Naive thymus-derived CD8-positive, alpha-beta T cell (primary cell): ENCODE data around the gene EYA4. TPM values are rescaled to one million over a fixed set of nuclear protein-coding genes. Genes with fewer than 3 reads are reported as not detected.

Experiments
- ATAC-seq, 2 donors: fragments of 150-1000 bp; cut with Tn5 transposase in 1 of 2; sonication (Bioruptor Pico), chemical (Tn5 transposase) in 1 of 2; 1 replicate in 1 of 2; 2 replicates in 1 of 2; pipeline ENCODE4 v1.10.0; 2021; ENCODE audit warnings: mild to moderate bottlenecking in 2 of 2, moderate library complexity in 2 of 2
- POLR2A ChIA-PET: fragments of 350-600 bp; sonication (Branson Sonifier 250); formaldehyde crosslinking; loops from one replicate; lab custom pipeline; 2021; ENCODE audit warnings: antibody characterized with exemption; lab: Charles Lee
- DNase-seq, 10 donors: peaks; one replicate each; pipeline versions ENCODE4 v3.0.0 to v3.0.0-alpha.2; 2020 to 2022
- H3K27ac Mint-ChIP-seq, 10 donors: one replicate each; pipeline ENCODE4 v1.8.0; 2020 to 2022; ENCODE audit warnings: mild to moderate bottlenecking in 10 of 10, mixed read lengths in 10 of 10, moderate library complexity in 4 of 10, inconsistent platforms in 1 of 10
- H3K27me3 Mint-ChIP-seq, 5 donors: one replicate each; pipeline ENCODE4 v1.8.0; 2021 to 2022; ENCODE audit warnings: mixed read lengths in 5 of 5
- H3K36me3 Mint-ChIP-seq, 3 donors: one replicate each; pipeline ENCODE4 v1.8.0; 2020 to 2022; ENCODE audit warnings: mixed read lengths in 3 of 3, mild to moderate bottlenecking in 2 of 3, inconsistent platforms in 1 of 3
- H3K4me1 Mint-ChIP-seq, 4 donors: one replicate each; pipeline ENCODE4 v1.8.0; 2021 to 2022; ENCODE audit warnings: mixed read lengths in 4 of 4
- H3K4me3 Mint-ChIP-seq, 10 donors: one replicate each; pipeline ENCODE4 v1.8.0; 2020 to 2022; ENCODE audit warnings: mild to moderate bottlenecking in 10 of 10, mixed read lengths in 10 of 10, moderate library complexity in 6 of 10, inconsistent platforms in 1 of 10
- H3K9me3 Mint-ChIP-seq, 9 donors: one replicate each; pipeline ENCODE4 v1.8.0; 2020 to 2022; ENCODE audit warnings: mixed read lengths in 9 of 9, mild to moderate bottlenecking in 3 of 9, inconsistent platforms in 1 of 9, moderate library complexity in 1 of 9
- polyA plus RNA-seq, 3 donors: library from polyadenylated mRNA; unstranded; fragments of 300-500 nt; fragmentation: Illumina TruSeq; gene quantifications; one replicate each; pipeline ENCODE4 v1.2.3, GENCODE V29; 2021
- total RNA-seq, 8 experiments: library from RNA in 2 of 8; stranded (reverse) in 2 of 8; gene quantifications; one replicate each; pipeline ENCODE4 v1.2.3 and lab custom pipeline; 2021 to 2026

EYA4 gene
- total and polyA plus RNA-seq, 5 experiments from 2014 or later: not detected

DNA sequence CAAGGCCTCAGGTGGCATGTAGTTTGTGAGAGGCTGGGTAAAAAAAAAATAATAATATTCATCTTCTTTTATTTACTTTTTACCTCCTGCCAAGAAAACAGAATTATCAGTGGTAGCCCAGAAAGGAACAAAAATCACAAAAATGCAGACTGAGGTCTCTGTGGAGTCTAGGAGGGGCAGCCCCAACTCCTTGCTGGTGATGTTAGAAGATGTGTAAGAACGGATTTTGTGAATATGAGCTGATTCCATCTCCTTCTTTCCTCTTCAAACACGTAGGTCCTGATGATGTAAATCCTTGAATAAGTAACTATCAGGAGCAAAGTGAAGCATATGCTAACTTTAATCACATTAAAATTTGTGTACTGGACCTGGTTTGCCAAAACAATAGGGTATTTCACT, 226.8 kb downstream of the EYA4 start:
- ATAC-seq (no peak), DNase-seq (no peak)
- Mint-ChIP-seq H3K36me3 (no peaks in the 10 kb centered on the region), H3K4me1 (no peaks in the 10 kb centered on the region), H3K9me3 (peaks cover 0 to 13% (median 0%) of the 10 kb centered on the region in 9 donors), H3K27ac (no peak overlapping the region), H3K27me3 (peaks cover 2 to 11% (median 3%) of the 10 kb centered on the region in 5 donors), H3K4me3 (no peak overlapping the region)
- POLR2A ChIA-PET: no interaction called here

DNA sequence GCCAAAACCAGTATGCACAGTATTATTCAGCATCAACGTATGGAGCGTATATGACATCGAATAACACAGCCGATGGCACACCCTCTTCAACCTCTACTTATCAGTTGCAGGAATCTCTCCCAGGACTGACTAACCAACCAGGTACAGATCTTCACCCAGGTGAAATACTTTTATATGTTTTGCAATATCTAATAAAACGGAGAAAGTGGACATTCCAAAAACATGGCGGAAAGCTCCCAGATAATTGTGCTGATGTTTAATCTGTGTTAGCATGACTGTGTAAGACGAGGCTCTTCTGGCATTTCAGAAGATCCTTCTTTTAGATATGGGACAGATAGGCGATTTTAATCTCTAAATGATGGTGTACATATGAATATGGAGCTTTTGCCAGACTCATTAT, 227.4 kb downstream of the EYA4 start:
- peaks cover 2 to 11% (median 3%) of the 10 kb centered on the region in 5 donors for H3K27me3 Mint-ChIP-seq
- no peak overlapping the region for H3K27ac Mint-ChIP-seq
- ATAC-seq: no peak
- POLR2A ChIA-PET: no interaction called here
- peaks cover 0 to 13% (median 0%) of the 10 kb centered on the region in 9 donors for H3K9me3 Mint-ChIP-seq
- H3K4me3 Mint-ChIP-seq: no peak overlapping the region
- no peaks in the 10 kb centered on the region for H3K36me3 Mint-ChIP-seq
- DNase-seq: no peak
- H3K4me1 Mint-ChIP-seq: no peaks in the 10 kb centered on the region

DNA sequence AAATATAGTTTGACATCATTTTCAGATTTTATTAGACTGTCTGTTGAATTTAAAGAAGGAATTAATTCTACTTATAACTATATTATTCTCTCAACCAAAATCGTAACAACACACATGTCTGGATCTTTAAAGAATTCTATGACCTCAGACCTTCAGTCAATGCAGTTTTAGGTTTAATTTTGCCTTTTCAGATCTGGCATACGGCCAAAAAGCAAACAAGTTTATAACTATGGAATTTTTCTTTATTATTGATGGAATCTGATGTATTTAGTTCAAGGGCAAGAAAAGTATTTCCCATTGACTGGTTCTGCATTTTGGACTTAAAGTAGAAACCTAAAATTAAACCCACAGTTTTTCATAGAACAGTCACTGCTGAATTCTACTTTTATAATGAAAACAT, 233.4 kb downstream of the EYA4 start:
- no peak for DNase-seq
- POLR2A ChIA-PET: no interaction called here
- H3K27ac Mint-ChIP-seq: no peak overlapping the region
- no peaks in the 10 kb centered on the region for H3K4me1 Mint-ChIP-seq
- peaks cover 0 to 2% (median 0%) of the 10 kb centered on the region in 9 donors for H3K9me3 Mint-ChIP-seq
- no peak for ATAC-seq
- no peaks in the 10 kb centered on the region for H3K27me3 Mint-ChIP-seq
- H3K4me3 Mint-ChIP-seq: no peak overlapping the region
- no peaks in the 10 kb centered on the region for H3K36me3 Mint-ChIP-seq

DNA sequence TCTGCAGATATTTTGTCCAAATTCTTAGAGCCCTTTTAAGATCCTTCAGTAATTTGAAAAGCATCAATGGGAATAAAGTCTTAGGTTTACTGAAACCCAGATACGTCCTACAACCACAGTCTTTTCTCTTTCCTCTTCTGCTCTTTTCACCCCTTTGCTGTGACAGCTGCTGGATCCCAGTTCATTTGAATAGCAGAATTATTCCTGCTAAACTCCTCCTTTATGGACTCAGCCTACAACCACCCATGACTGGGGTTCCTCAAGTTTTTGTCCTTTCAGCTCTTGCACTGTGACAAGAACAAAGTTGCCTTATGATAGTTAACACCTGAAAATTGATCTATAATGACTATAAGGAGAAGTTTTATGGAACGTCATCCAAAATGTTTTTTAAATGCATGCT, 237.5 kb downstream of the EYA4 start:
- Mint-ChIP-seq H3K9me3 (peaks cover 0 to 2% (median 0%) of the 10 kb centered on the region in 9 donors), H3K27ac (no peak overlapping the region), H3K36me3 (no peaks in the 10 kb centered on the region), H3K4me1 (no peaks in the 10 kb centered on the region), H3K4me3 (no peak overlapping the region), H3K27me3 (peaks cover 0 to 6% (median 0%) of the 10 kb centered on the region in 5 donors)
- DNase-seq (no peak), ATAC-seq (no peak)
- POLR2A ChIA-PET: no interaction called here

- no peak overlapping the region for H3K4me3 Mint-ChIP-seq
- no peaks in the 10 kb centered on the region for H3K4me1 Mint-ChIP-seq
- peaks cover 4 to 22% (median 15%) of the 10 kb centered on the region in 5 donors for H3K27me3 Mint-ChIP-seq
- POLR2A ChIA-PET: no interaction called here
- ATAC-seq (no peak), DNase-seq (no peak)
- no peak overlapping the region for H3K27ac Mint-ChIP-seq
- H3K36me3 Mint-ChIP-seq: peaks cover 0 to 5% (median 0%) of the 10 kb centered on the region in 3 donors
- H3K9me3 Mint-ChIP-seq: peaks cover 0 to 25% (median 6%) of the 10 kb centered on the region in 9 donors
Measured at GRCh38 chr6:133487174-133487573, 246.0 kb downstream of the EYA4 start.

DNA sequence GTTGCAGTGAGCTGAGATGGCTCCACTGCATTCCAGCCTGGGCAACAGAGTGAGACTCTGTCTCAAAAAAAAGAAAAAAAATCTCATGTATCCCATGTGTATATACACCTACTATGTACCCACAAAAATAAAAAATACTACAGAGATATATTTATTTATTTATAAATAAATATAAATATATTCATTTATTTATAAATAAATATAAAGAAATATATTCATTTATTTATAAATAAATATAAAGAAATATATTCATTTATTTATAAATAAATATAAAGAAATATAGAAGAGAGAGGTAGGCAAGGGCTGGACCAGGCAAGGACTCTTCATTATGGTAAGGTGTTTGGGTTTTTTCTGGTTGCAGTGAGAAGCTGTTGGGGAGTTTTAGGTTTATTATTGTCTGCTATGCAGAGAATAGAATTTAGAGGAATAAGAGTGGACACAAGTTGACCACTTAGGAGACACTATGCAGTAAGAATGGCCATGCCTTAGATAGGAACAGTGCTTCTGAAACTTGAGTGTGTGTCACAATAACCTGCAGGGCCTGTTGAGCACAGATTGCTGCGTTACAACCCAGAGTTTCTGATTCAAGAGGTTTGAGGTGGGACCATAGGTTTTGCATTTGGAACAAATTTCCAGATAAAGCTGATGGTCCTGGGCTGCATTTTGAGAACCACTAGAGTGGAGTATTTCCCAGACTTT, 254.2 kb downstream of the EYA4 start:
- POLR2A ChIA-PET: no interaction called here
- peaks cover 0 to 5% (median 0%) of the 10 kb centered on the region in 3 donors for H3K36me3 Mint-ChIP-seq
- ATAC-seq (no peak), DNase-seq (no peak)
- H3K27me3 Mint-ChIP-seq: peaks cover 0 to 3% (median 2%) of the 10 kb centered on the region in 5 donors
- H3K27ac Mint-ChIP-seq: no peak overlapping the region
- H3K9me3 Mint-ChIP-seq: peaks cover 0 to 23% (median 6%) of the 10 kb centered on the region in 9 donors
- H3K4me3 Mint-ChIP-seq: no peak overlapping the region
- no peaks in the 10 kb centered on the region for H3K4me1 Mint-ChIP-seq

GRCh38 chr6:133499662-133500061, 258.5 kb downstream of the EYA4 start:
- Mint-ChIP-seq H3K36me3 (no peaks in the 10 kb centered on the region), H3K9me3 (no peaks in the 10 kb centered on the region), H3K27ac (no peak overlapping the region), H3K4me3 (no peak overlapping the region), H3K27me3 (peaks cover 2 to 11% (median 6%) of the 10 kb centered on the region in 5 donors), H3K4me1 (no peaks in the 10 kb centered on the region)
- no peak for ATAC-seq
- POLR2A ChIA-PET: no interaction called here
- DNase-seq: no peak

DNA sequence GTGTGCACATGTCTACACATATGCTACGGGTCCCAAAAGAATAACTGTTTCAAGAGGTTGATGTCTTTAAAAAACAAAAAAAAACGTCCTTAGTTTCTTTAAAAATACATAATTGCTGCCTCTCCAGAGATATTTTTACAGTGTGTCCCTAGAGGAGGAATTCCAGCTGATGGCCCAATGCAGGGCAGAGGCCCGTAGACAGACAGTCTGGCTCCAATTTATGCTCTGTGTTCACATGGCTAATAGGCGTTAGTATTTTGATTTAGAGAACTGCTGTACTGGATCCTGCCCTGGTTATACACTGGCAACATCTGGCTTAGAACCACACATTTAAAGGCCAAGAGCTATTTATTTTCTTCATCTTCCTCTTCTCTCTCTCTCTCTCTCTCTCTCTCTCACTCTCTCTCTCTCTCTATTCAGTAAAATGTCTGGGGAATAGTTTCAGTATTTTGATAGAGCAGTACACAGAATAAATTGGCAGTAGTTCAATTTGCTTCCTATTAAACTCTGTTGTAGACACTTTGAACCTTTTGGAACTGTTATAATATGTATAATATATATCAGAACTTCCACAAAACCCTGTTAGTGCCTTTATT, 260.6 kb downstream of the EYA4 start:
- Mint-ChIP-seq H3K27me3 (peaks cover 2 to 11% (median 6%) of the 10 kb centered on the region in 5 donors), H3K36me3 (no peaks in the 10 kb centered on the region), H3K4me3 (no peak overlapping the region), H3K9me3 (no peaks in the 10 kb centered on the region), H3K27ac (no peak overlapping the region), H3K4me1 (no peaks in the 10 kb centered on the region)
- no peak for DNase-seq
- POLR2A ChIA-PET: no interaction called here
- ATAC-seq: no peak

GRCh38 chr6:133502441-133503335, 261.5 kb downstream of the EYA4 start:
- POLR2A ChIA-PET: no interaction called here
- Mint-ChIP-seq H3K27me3 (peaks cover 2 to 11% (median 6%) of the 10 kb centered on the region in 5 donors), H3K4me1 (no peaks in the 10 kb centered on the region), H3K9me3 (no peaks in the 10 kb centered on the region), H3K27ac (no peak overlapping the region), H3K36me3 (no peaks in the 10 kb centered on the region), H3K4me3 (no peak overlapping the region)
- ATAC-seq (no peak), DNase-seq (no peak)

- ATAC-seq (no peak), DNase-seq (no peak)
- Mint-ChIP-seq H3K27me3 (peaks cover 2 to 11% (median 6%) of the 10 kb centered on the region in 5 donors), H3K27ac (no peak overlapping the region), H3K9me3 (no peaks in the 10 kb centered on the region), H3K36me3 (no peaks in the 10 kb centered on the region), H3K4me1 (no peaks in the 10 kb centered on the region), H3K4me3 (no peak overlapping the region)
- POLR2A ChIA-PET: no interaction called here
Measured at GRCh38 chr6:133503336-133503729, 262.2 kb downstream of the EYA4 start.

DNA sequence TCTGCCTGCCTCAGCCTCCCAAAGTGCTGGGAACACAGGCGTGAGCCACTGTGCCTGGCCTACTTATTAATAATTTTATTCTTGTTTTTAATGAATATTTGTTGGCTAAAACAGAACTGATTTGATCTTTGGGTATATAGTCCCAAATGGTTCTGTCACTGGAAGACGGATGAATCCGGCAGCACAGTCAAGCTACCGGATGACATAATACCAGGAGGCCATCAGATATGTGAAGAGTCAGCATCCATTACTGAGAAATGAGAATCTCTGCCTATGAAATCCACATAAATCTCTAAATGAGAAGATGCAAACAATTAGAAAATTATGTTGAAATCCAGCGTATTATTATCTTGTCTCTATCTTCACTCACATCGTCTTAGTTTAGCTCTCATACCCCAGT, 263.0 kb downstream of the EYA4 start:
- no peak for ATAC-seq
- POLR2A ChIA-PET: no interaction called here

GRCh38 chr6:133504761-133505160, 263.6 kb downstream of the EYA4 start:
- peaks cover 2 to 11% (median 5%) of the 10 kb centered on the region in 5 donors for H3K27me3 Mint-ChIP-seq
- H3K9me3 Mint-ChIP-seq: no peaks in the 10 kb centered on the region
- DNase-seq (no peak), ATAC-seq (no peak)
- no peak overlapping the region for H3K27ac Mint-ChIP-seq
- no peaks in the 10 kb centered on the region for H3K36me3 Mint-ChIP-seq
- POLR2A ChIA-PET: no interaction called here
- H3K4me3 Mint-ChIP-seq: no peak overlapping the region
- H3K4me1 Mint-ChIP-seq: no peaks in the 10 kb centered on the region

More for the DNA sequence above, 263.0 kb downstream of the EYA4 start:
- no peaks in the 10 kb centered on the region for H3K36me3 Mint-ChIP-seq
- DNase-seq: no peak
- no peak overlapping the region for H3K27ac Mint-ChIP-seq
- no peaks in the 10 kb centered on the region for H3K9me3 Mint-ChIP-seq
- H3K27me3 Mint-ChIP-seq: peaks cover 2 to 11% (median 6%) of the 10 kb centered on the region in 5 donors
- no peaks in the 10 kb centered on the region for H3K4me1 Mint-ChIP-seq
- H3K4me3 Mint-ChIP-seq: no peak overlapping the region

- no peak for ATAC-seq
- Mint-ChIP-seq H3K36me3 (no peaks in the 10 kb centered on the region), H3K9me3 (no peaks in the 10 kb centered on the region), H3K4me3 (no peak overlapping the region), H3K4me1 (no peaks in the 10 kb centered on the region), H3K27ac (peak overlapping the region in 1 of 10 donors; percentile 33), H3K27me3 (peaks cover 2 to 11% (median 4%) of the 10 kb centered on the region in 5 donors)
- POLR2A ChIA-PET: no interaction called here
- no peak for DNase-seq
Measured at GRCh38 chr6:133505681-133506080, 264.5 kb downstream of the EYA4 start.
